ENCODE results near the gene RERE.

GRCh38 chr1:8506456-8506855, 311.0 kb downstream of the RERE start:
- TF ChIP-seq, protein P1, sequence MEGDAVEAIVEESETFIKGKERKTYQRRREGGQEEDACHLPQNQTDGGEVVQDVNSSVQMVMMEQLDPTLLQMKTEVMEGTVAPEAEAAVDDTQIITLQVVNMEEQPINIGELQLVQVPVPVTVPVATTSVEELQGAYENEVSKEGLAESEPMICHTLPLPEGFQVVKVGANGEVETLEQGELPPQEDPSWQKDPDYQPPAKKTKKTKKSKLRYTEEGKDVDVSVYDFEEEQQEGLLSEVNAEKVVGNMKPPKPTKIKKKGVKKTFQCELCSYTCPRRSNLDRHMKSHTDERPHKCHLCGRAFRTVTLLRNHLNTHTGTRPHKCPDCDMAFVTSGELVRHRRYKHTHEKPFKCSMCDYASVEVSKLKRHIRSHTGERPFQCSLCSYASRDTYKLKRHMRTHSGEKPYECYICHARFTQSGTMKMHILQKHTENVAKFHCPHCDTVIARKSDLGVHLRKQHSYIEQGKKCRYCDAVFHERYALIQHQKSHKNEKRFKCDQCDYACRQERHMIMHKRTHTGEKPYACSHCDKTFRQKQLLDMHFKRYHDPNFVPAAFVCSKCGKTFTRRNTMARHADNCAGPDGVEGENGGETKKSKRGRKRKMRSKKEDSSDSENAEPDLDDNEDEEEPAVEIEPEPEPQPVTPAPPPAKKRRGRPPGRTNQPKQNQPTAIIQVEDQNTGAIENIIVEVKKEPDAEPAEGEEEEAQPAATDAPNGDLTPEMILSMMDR (IDR thresholded peaks at IDR 0.05; ENCODE audit: insufficient read depth, low read depth, low read length): no peak
- no peak for TF ChIP-seq EZH2 (IDR thresholded peaks at IDR 0.05; ENCODE audit: insufficient read depth, low read length)
